ENCODE data around the gene ZNF831. TPM values are rescaled to one million over a fixed set of nuclear protein-coding genes. Genes with fewer than 3 reads are reported as not detected.

The ZNF831 gene
- total RNA-seq, 1 experiment from 2014 or later = not detected

DNA sequence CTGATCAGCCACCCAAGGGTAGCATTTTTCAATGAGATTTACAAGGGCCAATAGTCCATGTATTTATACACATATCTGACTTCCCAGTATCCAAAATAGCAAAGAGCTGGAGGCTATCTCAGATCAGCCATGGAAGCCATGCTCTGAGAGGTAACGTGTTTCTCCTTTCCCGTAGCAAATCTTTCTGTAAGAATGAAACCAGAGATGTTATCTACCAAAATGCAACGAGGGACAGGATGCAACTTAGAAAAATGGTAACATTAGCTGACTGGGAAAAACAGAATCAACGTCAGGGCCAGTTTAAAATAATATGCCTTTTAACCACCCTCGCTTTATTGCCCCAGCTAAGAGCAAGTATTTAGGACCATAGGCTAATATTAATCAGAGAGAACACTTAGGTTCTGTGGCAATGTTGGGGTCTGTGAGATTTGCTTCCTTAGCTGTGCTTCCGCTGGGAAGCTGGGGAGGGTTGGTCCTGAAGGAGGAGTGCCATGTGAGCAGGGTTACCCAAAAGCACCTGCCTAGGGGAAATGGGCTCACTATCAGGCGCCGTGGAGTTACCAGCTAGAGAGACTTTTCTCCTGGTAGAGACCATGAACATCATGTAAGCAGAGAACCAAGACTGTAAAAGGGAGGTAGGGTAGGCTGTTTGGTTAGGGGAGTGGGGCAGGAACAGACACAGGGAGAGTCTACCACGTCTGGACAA lies 1.2 kb downstream of the ZNF831 start:
- Histone ChIP-seq H3K27me3 (ENCODE audit: low read length) (no peaks in the 10 kb centered on the region), H3K36me3 (ENCODE audit: insufficient read depth, low read length) (no peaks in the 10 kb centered on the region), H3K4me3 (ENCODE audit: low read length) (no peak overlapping the region), H3K9me2 (replicated peaks; ENCODE audit: insufficient read depth, low read length) (no peaks in the 10 kb centered on the region), H4K20me1 (ENCODE audit: insufficient read depth, low read depth, low read length) (no peaks in the 10 kb centered on the region), H3K27ac (ENCODE audit: low read length) (no peak overlapping the region), H3K9ac (ENCODE audit: low read length) (no peak overlapping the region), H3K4me2 (ENCODE audit: low read depth, low read length, poor library complexity, severe bottlenecking) (no peak overlapping the region), H3K79me2 (ENCODE audit: low read length) (no peaks in the 10 kb centered on the region), H3K4me1 (ENCODE audit: low read length) (peaks cover 13% of the 10 kb centered on the region), H2AFZ (ENCODE audit: low read length) (no peak overlapping the region), H3K9me3 (ENCODE audit: low read length) (no peaks in the 10 kb centered on the region)
- DNase-seq = no peak

DNA sequence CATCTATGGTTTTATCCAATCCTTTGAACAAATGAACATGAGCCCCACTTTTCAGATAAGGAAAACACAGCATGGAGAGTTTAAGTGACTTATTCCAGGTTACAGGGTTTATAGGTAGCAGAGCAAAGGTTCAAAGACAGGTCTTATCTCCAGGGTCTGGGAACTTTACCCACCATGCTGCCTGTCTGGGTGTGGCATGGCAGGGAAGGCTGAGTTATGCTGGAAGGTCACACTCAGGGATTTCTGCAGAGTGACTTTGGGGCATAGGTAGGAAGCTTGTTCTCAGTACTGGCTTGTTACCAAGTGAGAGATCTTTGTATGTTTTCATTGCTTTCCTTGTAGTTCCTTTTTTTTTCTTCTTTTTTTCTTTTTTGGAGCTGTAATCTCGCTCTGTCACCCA lies 1.8 kb downstream of the ZNF831 start:
- H3K79me2 ChIP-seq (ENCODE audit: low read length) = no peaks in the 10 kb centered on the region
- peaks cover 13% of the 10 kb centered on the region for H3K4me1 ChIP-seq (ENCODE audit: low read length)
- H3K27ac ChIP-seq (ENCODE audit: low read length) = no peak overlapping the region
- no peaks in the 10 kb centered on the region for H3K9me2 ChIP-seq (replicated peaks; ENCODE audit: insufficient read depth, low read length)
- no peak overlapping the region for H3K4me3 ChIP-seq (ENCODE audit: low read length)
- DNase-seq = no peak
- H3K4me2 ChIP-seq (ENCODE audit: low read depth, low read length, poor library complexity, severe bottlenecking) = no peak overlapping the region
- H3K9me3 ChIP-seq (ENCODE audit: low read length) = no peaks in the 10 kb centered on the region
- no peaks in the 10 kb centered on the region for H3K36me3 ChIP-seq (ENCODE audit: insufficient read depth, low read length)
- H4K20me1 ChIP-seq (ENCODE audit: insufficient read depth, low read depth, low read length) = no peaks in the 10 kb centered on the region
- H3K27me3 ChIP-seq (ENCODE audit: low read length) = no peaks in the 10 kb centered on the region
- no peak overlapping the region for H3K9ac ChIP-seq (ENCODE audit: low read length)
- H2AFZ ChIP-seq (ENCODE audit: low read length) = no peak overlapping the region

DNA sequence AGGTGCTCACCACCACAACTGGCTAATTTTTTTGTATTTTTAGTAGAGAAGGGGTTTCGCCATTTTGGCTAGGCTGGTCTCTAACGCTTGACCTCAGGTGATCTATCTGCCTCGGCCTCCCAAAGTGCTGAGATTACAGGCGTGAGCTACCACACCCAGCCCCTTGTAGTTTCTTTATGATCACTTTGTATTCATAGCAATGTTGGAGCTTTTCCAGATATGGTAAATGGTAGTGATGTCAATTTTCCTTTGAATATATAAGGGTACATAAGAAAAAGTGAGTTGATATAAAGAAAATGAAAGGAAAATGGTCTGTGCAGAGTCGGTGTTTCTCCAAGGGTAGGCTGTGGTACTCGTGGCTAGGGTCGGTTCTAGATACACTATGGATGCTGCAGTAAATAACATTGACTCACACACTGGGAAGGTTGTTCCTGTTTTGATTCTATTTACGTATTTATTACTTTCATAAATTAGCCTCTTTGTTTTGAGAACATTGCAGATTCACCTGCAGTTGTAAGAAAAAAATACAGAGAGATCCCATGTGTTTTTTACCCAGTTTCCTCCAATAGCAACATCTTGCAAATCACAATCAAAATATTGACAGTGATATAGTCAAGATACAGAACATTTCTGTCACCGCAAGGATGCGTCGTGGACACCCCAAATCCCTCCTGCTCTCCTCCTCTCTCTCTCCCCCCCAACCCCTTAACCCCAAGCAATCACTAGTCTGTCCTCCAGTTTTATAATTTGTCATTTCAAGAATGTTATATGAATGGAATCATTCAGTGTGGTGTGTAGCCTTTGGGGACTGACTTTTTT lies 2.5 kb downstream of the ZNF831 start:
- Histone ChIP-seq H3K27me3 (ENCODE audit: low read length) (no peaks in the 10 kb centered on the region), H3K9me2 (replicated peaks; ENCODE audit: insufficient read depth, low read length) (no peaks in the 10 kb centered on the region), H3K9me3 (ENCODE audit: low read length) (no peaks in the 10 kb centered on the region), H3K27ac (ENCODE audit: low read length) (no peak overlapping the region), H3K36me3 (ENCODE audit: insufficient read depth, low read length) (no peaks in the 10 kb centered on the region), H3K4me3 (ENCODE audit: low read length) (no peak overlapping the region), H3K79me2 (ENCODE audit: low read length) (no peaks in the 10 kb centered on the region), H3K9ac (ENCODE audit: low read length) (no peak overlapping the region), H3K4me1 (ENCODE audit: low read length) (peaks cover 13% of the 10 kb centered on the region), H4K20me1 (ENCODE audit: insufficient read depth, low read depth, low read length) (no peaks in the 10 kb centered on the region), H3K4me2 (ENCODE audit: low read depth, low read length, poor library complexity, severe bottlenecking) (no peak overlapping the region), H2AFZ (ENCODE audit: low read length) (no peak overlapping the region)
- DNase-seq = no peak

DNA sequence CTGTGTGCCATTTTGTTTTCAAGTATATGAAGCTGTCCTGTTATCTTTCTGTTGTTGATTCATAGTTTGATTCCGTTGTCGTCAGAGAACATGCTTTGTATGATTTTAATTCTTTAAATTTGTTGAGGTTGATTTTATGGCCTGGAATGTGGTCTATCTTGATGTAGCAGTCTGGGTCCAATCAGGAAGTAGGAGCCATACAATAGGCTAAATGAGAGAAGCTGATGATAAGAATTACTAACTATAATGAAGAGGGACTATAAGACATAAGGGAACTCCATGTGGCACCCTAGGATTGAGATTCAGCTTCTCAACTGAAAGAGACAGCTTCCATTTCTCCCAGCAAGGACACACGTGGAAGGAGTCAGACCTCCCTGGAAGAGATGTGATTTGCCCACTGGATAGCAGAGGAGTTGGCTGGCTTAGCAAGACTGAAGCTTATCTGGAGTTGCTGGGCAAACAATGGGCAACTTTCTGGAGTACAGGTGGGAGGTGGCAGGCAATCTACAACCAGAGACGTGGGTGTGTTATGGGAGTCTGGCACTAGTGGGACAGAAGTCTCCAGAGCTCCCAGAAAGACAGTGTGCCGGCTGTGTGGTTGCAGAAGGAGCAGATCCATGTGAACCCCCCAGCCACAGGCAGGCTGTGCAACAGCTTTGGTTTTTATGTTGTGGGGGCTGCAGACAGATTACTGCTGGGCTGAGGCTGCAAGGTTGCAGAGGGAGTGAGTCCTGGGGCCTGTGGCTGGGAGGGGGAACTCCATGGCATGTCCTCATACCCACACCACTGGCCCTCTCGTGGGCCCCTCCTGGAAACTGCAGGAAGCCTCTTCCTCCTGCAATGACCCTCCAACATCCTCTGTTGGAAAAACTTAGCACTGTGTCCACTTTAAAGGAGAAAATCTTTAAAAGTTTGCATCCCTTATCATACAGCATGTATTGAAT lies 7.1 kb downstream of the ZNF831 start:
- no peaks in the 10 kb centered on the region for H3K9me2 ChIP-seq (replicated peaks; ENCODE audit: insufficient read depth, low read length)
- no peak overlapping the region for H3K27ac ChIP-seq (ENCODE audit: low read length)

DNA sequence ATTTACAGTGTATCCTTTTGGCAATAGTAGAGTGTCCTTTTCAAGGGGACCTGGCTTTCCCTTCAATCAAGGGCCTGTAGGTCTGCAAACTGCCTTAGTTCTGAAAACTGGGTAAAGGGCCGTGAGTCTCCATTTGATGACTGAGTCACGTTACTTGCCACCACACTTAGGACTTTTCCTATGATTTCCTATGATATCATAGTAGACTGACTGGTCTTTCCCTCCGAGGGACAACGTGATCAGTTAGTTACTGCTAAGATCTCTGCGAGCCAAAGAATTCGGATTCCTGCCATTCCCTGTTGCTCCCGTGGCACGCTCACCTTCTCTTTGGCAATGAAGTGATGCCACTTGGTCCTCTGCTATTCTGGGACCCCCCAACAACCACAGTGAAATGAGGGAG lies 8.4 kb downstream of the ZNF831 start:
- no peaks in the 10 kb centered on the region for H3K36me3 ChIP-seq (ENCODE audit: insufficient read depth, low read length)
- no peaks in the 10 kb centered on the region for H3K79me2 ChIP-seq (ENCODE audit: low read length)
- H2AFZ ChIP-seq (ENCODE audit: low read length) = no peak overlapping the region
- no peak overlapping the region for H3K4me3 ChIP-seq (ENCODE audit: low read length)
- H3K27me3 ChIP-seq (ENCODE audit: low read length) = peaks cover 4% of the 10 kb centered on the region; the same call in 1 of the 2 replicates
- no peaks in the 10 kb centered on the region for H3K9me3 ChIP-seq (ENCODE audit: low read length)
- H3K9me2 ChIP-seq (replicated peaks; ENCODE audit: insufficient read depth, low read length) = no peaks in the 10 kb centered on the region
- H3K9ac ChIP-seq (ENCODE audit: low read length) = no peak overlapping the region
- H3K27ac ChIP-seq (ENCODE audit: low read length) = no peak overlapping the region
- no peak overlapping the region for H3K4me2 ChIP-seq (ENCODE audit: low read depth, low read length, poor library complexity, severe bottlenecking)
- no peaks in the 10 kb centered on the region for H3K4me1 ChIP-seq (ENCODE audit: low read length)
- no peak for DNase-seq
- no peaks in the 10 kb centered on the region for H4K20me1 ChIP-seq (ENCODE audit: insufficient read depth, low read depth, low read length)

More for the DNA sequence above, 7.1 kb downstream of the ZNF831 start:
- Histone ChIP-seq H3K36me3 (ENCODE audit: insufficient read depth, low read length) (no peaks in the 10 kb centered on the region), H3K9me3 (ENCODE audit: low read length) (no peaks in the 10 kb centered on the region), H3K27me3 (ENCODE audit: low read length) (peaks cover 4% of the 10 kb centered on the region; the same call in 1 of the 2 replicates), H3K4me3 (ENCODE audit: low read length) (no peak overlapping the region), H3K4me1 (ENCODE audit: low read length) (no peaks in the 10 kb centered on the region), H4K20me1 (ENCODE audit: insufficient read depth, low read depth, low read length) (no peaks in the 10 kb centered on the region), H3K9ac (ENCODE audit: low read length) (no peak overlapping the region), H3K4me2 (ENCODE audit: low read depth, low read length, poor library complexity, severe bottlenecking) (no peak overlapping the region), H3K79me2 (ENCODE audit: low read length) (no peaks in the 10 kb centered on the region), H2AFZ (ENCODE audit: low read length) (no peak overlapping the region)
- DNase-seq = no peak

DNA sequence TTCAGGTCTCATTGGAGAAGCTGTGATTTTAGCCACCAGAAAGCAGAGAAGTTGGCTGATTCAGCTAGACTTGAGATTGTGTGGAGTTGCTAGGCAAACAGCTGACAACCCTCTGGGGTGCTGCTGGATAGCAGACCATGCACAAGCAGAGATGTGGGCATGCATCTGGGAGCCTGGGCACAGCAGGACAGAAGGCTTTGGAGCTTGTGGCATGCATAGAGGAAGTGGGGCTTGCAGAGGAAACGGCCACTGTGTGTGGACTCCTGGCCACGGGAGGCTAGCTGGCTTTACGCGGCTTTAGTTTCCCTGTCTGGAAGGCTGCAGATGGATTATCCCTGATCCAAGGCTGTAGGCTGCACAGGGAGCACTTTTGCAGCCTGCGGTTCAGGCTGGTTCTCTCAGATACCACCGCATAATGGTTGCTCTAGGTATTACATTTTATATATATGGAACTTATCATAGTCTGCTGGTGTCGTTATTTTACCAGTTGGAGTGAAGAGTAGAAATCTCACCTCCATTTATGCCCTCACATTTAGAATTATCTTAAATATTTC lies 10.4 kb downstream of the ZNF831 start:
- H3K9ac ChIP-seq (ENCODE audit: low read length) = no peak overlapping the region
- no peak for DNase-seq
- no peaks in the 10 kb centered on the region for H3K4me1 ChIP-seq (ENCODE audit: low read length)

DNA sequence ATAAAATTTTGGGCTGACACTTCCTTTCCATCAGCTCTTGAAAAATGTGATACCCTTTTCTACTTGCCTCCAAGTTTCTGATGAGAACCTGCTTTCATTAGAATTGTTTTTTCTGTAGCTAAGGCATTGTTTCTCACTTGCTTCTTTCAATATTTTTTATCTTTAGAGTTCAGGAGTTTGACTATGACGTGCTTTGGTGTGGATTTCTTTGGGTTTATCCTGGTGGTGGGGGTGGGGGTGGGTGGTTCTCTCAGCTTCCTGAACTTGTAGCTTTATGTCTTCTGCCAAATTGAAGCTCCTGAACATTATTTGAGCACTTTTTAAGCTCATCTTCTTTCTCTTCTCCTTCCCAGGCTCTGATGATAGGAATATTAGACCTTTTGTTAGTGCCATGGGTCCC lies 11.4 kb downstream of the ZNF831 start:
- H3K36me3 ChIP-seq (ENCODE audit: insufficient read depth, low read length) = no peaks in the 10 kb centered on the region
- H3K4me2 ChIP-seq (ENCODE audit: low read depth, low read length, poor library complexity, severe bottlenecking) = no peak overlapping the region
- no peak overlapping the region for H3K27ac ChIP-seq (ENCODE audit: low read length)
- no peak overlapping the region for H3K9ac ChIP-seq (ENCODE audit: low read length)
- no peaks in the 10 kb centered on the region for H3K9me2 ChIP-seq (replicated peaks; ENCODE audit: insufficient read depth, low read length)
- DNase-seq = no peak
- no peaks in the 10 kb centered on the region for H3K9me3 ChIP-seq (ENCODE audit: low read length)
- no peaks in the 10 kb centered on the region for H4K20me1 ChIP-seq (ENCODE audit: insufficient read depth, low read depth, low read length)
- no peak overlapping the region for H2AFZ ChIP-seq (ENCODE audit: low read length)
- H3K4me3 ChIP-seq (ENCODE audit: low read length) = no peak overlapping the region
- H3K27me3 ChIP-seq (ENCODE audit: low read length) = peaks cover 4% of the 10 kb centered on the region; the same call in 1 of the 2 replicates
- H3K4me1 ChIP-seq (ENCODE audit: low read length) = no peaks in the 10 kb centered on the region
- no peaks in the 10 kb centered on the region for H3K79me2 ChIP-seq (ENCODE audit: low read length)

More for the DNA sequence above, 10.4 kb downstream of the ZNF831 start:
- H3K4me3 ChIP-seq (ENCODE audit: low read length) = no peak overlapping the region
- no peak overlapping the region for H3K4me2 ChIP-seq (ENCODE audit: low read depth, low read length, poor library complexity, severe bottlenecking)
- H2AFZ ChIP-seq (ENCODE audit: low read length) = no peak overlapping the region
- no peaks in the 10 kb centered on the region for H3K36me3 ChIP-seq (ENCODE audit: insufficient read depth, low read length)
- no peak overlapping the region for H3K27ac ChIP-seq (ENCODE audit: low read length)
- no peaks in the 10 kb centered on the region for H3K9me3 ChIP-seq (ENCODE audit: low read length)
- H3K9me2 ChIP-seq (replicated peaks; ENCODE audit: insufficient read depth, low read length) = no peaks in the 10 kb centered on the region
- H3K79me2 ChIP-seq (ENCODE audit: low read length) = no peaks in the 10 kb centered on the region
- H3K27me3 ChIP-seq (ENCODE audit: low read length) = peaks cover 4% of the 10 kb centered on the region; the same call in 1 of the 2 replicates
- no peaks in the 10 kb centered on the region for H4K20me1 ChIP-seq (ENCODE audit: insufficient read depth, low read depth, low read length)

Data from Karpas-422 (cell line).